Stimulated activated CD4-positive, alpha-beta T cell treated with anti-CD3 and anti-CD28 coated beads, Interleukin-15, amount 100 ng/mL, for 48 hours (primary cell): Measurements from ENCODE around the gene SRGAP3.
A peak's percentile ranks its signal among the peaks of the same experiment; 100 is the strongest.

Experiments used
- DNase-seq, 2 donors: peaks; one replicate each; pipeline ENCODE4 v3.0.0-alpha.2; 2020; ENCODE audit warnings: low read depth in 2 of 2

Gene SRGAP3

GRCh38 chr3:8988384-8988655, 261.1 kb downstream of the SRGAP3 start:
- DNase-seq = no peak

- DNase-seq = peak in 1 of 2 donors; percentile 34
These were observed 261.6 kb downstream of the SRGAP3 start for GRCh38 chr3:8987645-8988383.

- no peak for DNase-seq
These were observed 262.2 kb downstream of the SRGAP3 start for GRCh38 chr3:8987226-8987625.

- no peak for DNase-seq
These were observed 262.7 kb downstream of the SRGAP3 start for GRCh38 chr3:8986741-8987140.

GRCh38 chr3:8985876-8986275, 263.6 kb downstream of the SRGAP3 start:
- no peak for DNase-seq

- no peak for DNase-seq
These were observed 264.0 kb downstream of the SRGAP3 start for GRCh38 chr3:8985411-8985831.

GRCh38 chr3:8984526-8984925, 264.9 kb downstream of the SRGAP3 start:
- DNase-seq = no peak

GRCh38 chr3:8984081-8984480, 265.4 kb downstream of the SRGAP3 start:
- DNase-seq = no peak

- no peak for DNase-seq
These were observed 265.9 kb downstream of the SRGAP3 start for GRCh38 chr3:8983591-8983990.

GRCh38 chr3:8983026-8983425, 266.4 kb downstream of the SRGAP3 start:
- no peak for DNase-seq

GRCh38 chr3:8982509-8982908, 266.9 kb downstream of the SRGAP3 start:
- DNase-seq = no peak

GRCh38 chr3:8981700-8982099, 267.7 kb downstream of the SRGAP3 start:
- DNase-seq = no peak

- DNase-seq = no peak
These were observed 268.1 kb downstream of the SRGAP3 start for GRCh38 chr3:8981296-8981695.

GRCh38 chr3:8980756-8981257, 268.6 kb downstream of the SRGAP3 start:
- no peak for DNase-seq

- DNase-seq = no peak
These were observed 270.2 kb downstream of the SRGAP3 start for GRCh38 chr3:8979262-8979661.

- DNase-seq = no peak
These were observed 270.9 kb downstream of the SRGAP3 start for GRCh38 chr3:8978551-8978950.

GRCh38 chr3:8976540-8977182, 272.8 kb downstream of the SRGAP3 start:
- no peak for DNase-seq

GRCh38 chr3:8975081-8976020, 274.1 kb downstream of the SRGAP3 start:
- no peak for DNase-seq

GRCh38 chr3:8974458-8974857, 275.0 kb downstream of the SRGAP3 start:
- DNase-seq = no peak

- no peak for DNase-seq
These were observed 276.8 kb downstream of the SRGAP3 start for GRCh38 chr3:8972639-8973038.

GRCh38 chr3:8970971-8971589, 278.4 kb downstream of the SRGAP3 start:
- peak; percentile 40 to 58 for DNase-seq

GRCh38 chr3:8969241-8969640, 280.2 kb downstream of the SRGAP3 start:
- DNase-seq = no peak
